Vagina (tissue), 2 donors: ENCODE data around the gene TRIM21. TPM values are rescaled to one million over a fixed set of nuclear protein-coding genes. Genes with fewer than 3 reads are reported as not detected.
"Not testable (repeated sequence)": the region's sequence is repeated elsewhere in the genome, so short reads cannot be mapped to it uniquely, and the experiment has no call there.

ENCODE experiments used
- DNase-seq, 2 donors: peaks; one replicate each; pipeline ENCODE4 v3.0.0-alpha.2; 2017; ENCODE audit errors: extremely low spot score in 2 of 2
- H3K27ac ChIP-seq: fragments of 200-600 bp; sonication (generic); one replicate; pipeline ENCODE4 v1.5.1; 2019
- H3K27me3 ChIP-seq: fragments of 200-600 bp; sonication (generic); one replicate; pipeline ENCODE4 v1.5.1; 2019
- H3K36me3 ChIP-seq, 2 donors: fragments of 200-600 bp; sonication (generic); one replicate each; pipeline ENCODE4 v1.5.1; 2017 to 2019
- H3K4me1 ChIP-seq: fragments of 200-600 bp; sonication (generic); one replicate; pipeline ENCODE4 v1.5.1; 2019
- H3K4me3 ChIP-seq, 2 donors: fragments of 200-600 bp; sonication (generic); 1 replicate in 1 of 2; 2 replicates in 1 of 2; pipeline ENCODE4 v1.5.1; 2016 to 2019
- H3K9me3 ChIP-seq: fragments of 200-600 bp; sonication (generic); one replicate; pipeline ENCODE4 v1.5.1; 2019
- POLR2A ChIP-seq, 2 donors: fragments of 450-650 bp; IDR thresholded peaks; one replicate each; pipeline ENCODE4 v1.6.1; 2017; ENCODE audit warnings: antibody characterized with exemption in 2 of 2, mild to moderate bottlenecking in 2 of 2, moderate library complexity in 2 of 2
- POLR2AphosphoS5 ChIP-seq, 2 donors: sonication (generic); formaldehyde crosslinking; IDR thresholded peaks; one replicate each; pipeline ENCODE4 v1.9.0; 2017; ENCODE audit warnings: antibody characterized with exemption in 2 of 2, mild to moderate bottlenecking in 2 of 2, low read depth in 1 of 2; ENCODE audit not compliant: insufficient read depth in 1 of 2
- intact Hi-C: fragments of 100-400 bp; cut with DNase I; formaldehyde crosslinking; loops from one replicate; pipeline ENCODE4 v1.15.1; 2023
- total RNA-seq: library from RNA; depleted of rRNA; stranded (reverse); fragments of >200 nt; gene quantifications from one replicate; pipeline ENCODE4 v1.2.3, GENCODE V29; 2016
- TF ChIP-seq, protein P1 (sequence below), 3 experiments: fragments of 450-650 bp in 2 of 3; fragments of 200-600 bp in 1 of 3; sonication (generic) in 1 of 3; IDR thresholded peaks; one replicate each; pipeline ENCODE4 v1.5.1; 2017 to 2019; ENCODE audit warnings: antibody characterized with exemption in 3 of 3, mild to moderate bottlenecking in 2 of 3, moderate library complexity in 2 of 3

Gene TRIM21
- total RNA-seq, 1 donor from 2014 or later = 12.8 TPM

DNA sequence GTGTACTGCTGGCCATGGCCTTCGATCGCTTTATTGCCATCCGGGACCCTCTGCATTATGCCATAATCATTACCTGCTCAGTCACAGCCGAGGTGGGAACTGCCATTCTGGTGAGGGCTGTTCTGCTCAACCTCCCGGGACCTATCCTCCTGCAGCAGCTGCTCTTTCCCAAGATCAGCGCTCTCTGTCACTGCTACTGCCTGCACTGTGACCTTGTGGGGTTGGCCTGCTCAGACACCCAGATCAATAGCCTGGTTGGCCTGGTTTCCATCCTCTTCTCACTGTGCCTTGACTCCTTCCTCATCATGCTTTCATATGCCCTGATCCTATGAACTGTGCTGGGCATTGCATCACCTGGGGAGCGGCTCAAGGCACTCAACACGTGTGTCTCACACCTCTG lies 24.9 kb upstream of the TRIM21 start:
- no peak for DNase-seq
- Histone ChIP-seq H3K9me3 (no peaks in the 10 kb centered on the region), H3K36me3 (no peaks in the 10 kb centered on the region), H3K27me3 (no peaks in the 10 kb centered on the region), H3K4me1 (no peaks in the 10 kb centered on the region), H3K4me3 (no peak overlapping the region), H3K27ac (no peak overlapping the region)
- TF ChIP-seq POLR2AphosphoS5 (IDR thresholded peaks at IDR 0.05; ENCODE audit: insufficient read depth in 1 of 2, low read depth in 1 of 2) (no peak), POLR2A (IDR thresholded peaks at IDR 0.05) (no peak)
- TF ChIP-seq, protein P1, sequence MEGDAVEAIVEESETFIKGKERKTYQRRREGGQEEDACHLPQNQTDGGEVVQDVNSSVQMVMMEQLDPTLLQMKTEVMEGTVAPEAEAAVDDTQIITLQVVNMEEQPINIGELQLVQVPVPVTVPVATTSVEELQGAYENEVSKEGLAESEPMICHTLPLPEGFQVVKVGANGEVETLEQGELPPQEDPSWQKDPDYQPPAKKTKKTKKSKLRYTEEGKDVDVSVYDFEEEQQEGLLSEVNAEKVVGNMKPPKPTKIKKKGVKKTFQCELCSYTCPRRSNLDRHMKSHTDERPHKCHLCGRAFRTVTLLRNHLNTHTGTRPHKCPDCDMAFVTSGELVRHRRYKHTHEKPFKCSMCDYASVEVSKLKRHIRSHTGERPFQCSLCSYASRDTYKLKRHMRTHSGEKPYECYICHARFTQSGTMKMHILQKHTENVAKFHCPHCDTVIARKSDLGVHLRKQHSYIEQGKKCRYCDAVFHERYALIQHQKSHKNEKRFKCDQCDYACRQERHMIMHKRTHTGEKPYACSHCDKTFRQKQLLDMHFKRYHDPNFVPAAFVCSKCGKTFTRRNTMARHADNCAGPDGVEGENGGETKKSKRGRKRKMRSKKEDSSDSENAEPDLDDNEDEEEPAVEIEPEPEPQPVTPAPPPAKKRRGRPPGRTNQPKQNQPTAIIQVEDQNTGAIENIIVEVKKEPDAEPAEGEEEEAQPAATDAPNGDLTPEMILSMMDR (IDR thresholded peaks at IDR 0.05) = no peak
- intact Hi-C loops = no loop called here

DNA sequence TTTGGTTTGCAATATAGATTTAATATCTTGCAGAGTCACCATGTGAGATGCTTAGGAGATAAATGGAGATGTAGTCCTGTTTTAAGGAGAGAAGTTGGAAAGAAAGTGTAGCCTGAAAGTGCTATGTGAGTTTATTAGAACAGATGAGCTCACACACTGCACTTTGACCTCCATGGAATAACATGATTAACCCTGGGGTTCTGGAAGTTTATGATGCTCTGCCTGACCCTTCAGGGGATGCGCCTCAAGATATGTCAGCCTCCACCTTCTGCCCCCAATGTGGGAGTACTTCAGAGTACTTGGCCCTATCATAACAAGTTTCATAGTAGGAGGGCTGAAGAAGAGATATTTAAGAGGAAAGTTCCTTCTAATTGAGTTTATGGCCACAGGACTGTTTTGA lies 23.3 kb upstream of the TRIM21 start:
- no peak overlapping the region for H3K27ac ChIP-seq

DNA sequence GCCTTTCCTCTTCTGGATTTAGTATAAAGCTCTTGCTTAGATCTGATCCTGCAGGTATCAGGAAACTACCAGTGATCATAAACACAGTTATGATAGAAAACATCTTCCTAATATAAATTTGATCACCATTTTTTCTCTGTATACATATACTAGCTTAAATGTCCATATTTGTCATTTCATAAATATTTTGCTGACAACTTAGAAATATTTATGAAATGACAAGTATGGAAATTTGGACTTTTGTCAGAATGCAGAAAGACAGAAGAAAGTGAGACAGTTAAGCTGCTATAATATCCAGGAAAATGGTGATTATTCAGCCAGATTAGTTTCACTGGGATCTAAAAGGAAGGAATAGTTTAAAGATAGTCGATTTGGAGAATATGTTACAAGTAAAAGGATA lies 22.8 kb upstream of the TRIM21 start:
- H3K36me3 ChIP-seq = no peaks in the 10 kb centered on the region
- H3K4me1 ChIP-seq = no peaks in the 10 kb centered on the region
- TF ChIP-seq POLR2AphosphoS5 (IDR thresholded peaks at IDR 0.05; ENCODE audit: insufficient read depth in 1 of 2, low read depth in 1 of 2) (no peak), POLR2A (IDR thresholded peaks at IDR 0.05) (no peak)
- TF ChIP-seq, protein P1 (IDR thresholded peaks at IDR 0.05) = no peak
- intact Hi-C loops = no loop called here
- no peak overlapping the region for H3K4me3 ChIP-seq
- no peaks in the 10 kb centered on the region for H3K27me3 ChIP-seq
- H3K9me3 ChIP-seq = no peaks in the 10 kb centered on the region
- no peak for DNase-seq
- H3K27ac ChIP-seq = no peak overlapping the region

More for the DNA sequence above, 23.3 kb upstream of the TRIM21 start:
- TF ChIP-seq POLR2A (IDR thresholded peaks at IDR 0.05) = no peak
- H3K4me1 ChIP-seq = no peaks in the 10 kb centered on the region
- H3K4me3 ChIP-seq = no peak overlapping the region
- intact Hi-C loops = no loop called here
- H3K36me3 ChIP-seq = no peaks in the 10 kb centered on the region
- DNase-seq = no peak
- H3K9me3 ChIP-seq = no peaks in the 10 kb centered on the region
- no peaks in the 10 kb centered on the region for H3K27me3 ChIP-seq

DNA sequence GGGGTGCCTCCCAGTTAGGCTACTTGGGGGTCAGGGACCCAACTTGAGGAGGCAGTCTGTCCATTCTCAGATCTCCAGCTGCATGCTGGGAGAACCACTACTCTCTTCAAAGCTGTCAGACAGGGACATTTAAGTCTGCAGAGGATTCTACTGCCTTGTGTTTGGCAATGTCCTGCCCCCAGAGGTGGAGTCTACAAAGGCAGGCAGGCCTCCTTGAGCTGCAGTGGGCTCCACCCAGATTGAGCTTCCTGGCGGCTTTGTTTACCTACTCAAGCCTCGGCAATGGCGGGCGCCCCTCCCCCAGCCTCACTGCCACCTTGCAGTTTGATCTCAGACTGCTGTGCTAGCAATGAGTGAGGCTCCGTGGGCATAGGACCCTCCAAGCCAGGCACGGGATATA lies 12.7 kb upstream of the TRIM21 start:
- DNase-seq, H3K4me3 ChIP-seq, H3K36me3 ChIP-seq, H3K4me1 ChIP-seq, intact Hi-C loops, H3K27ac ChIP-seq, H3K27me3 ChIP-seq, H3K9me3 ChIP-seq: not testable (repeated sequence)

DNA sequence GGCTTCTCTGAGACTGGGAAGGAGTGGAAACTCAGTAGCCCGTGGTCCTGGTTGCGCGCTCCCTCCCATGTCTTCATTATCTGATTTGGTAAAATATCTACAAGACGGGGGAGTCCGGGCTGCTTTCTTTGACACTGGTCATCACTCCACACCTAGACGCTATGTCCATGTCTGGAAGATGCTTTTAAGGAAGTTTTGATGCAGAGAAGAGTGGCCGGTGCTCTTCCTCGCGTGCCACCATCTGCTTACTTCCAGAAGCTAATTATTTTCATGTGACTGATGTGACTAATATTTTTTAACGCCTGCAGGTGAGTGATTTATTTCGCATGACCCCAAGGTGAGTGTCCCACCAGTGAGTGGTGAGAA lies 339 bp upstream of the TRIM21 start:
- intact Hi-C loops = no loop called here
- no peak for DNase-seq
- Histone ChIP-seq H3K9me3 (no peaks in the 10 kb centered on the region), H3K36me3 (peaks cover 0 to 13% of the 10 kb centered on the region in 2 donors), H3K4me1 (peaks cover 8% of the 10 kb centered on the region), H3K27ac (peak overlapping the region; percentile 28), H3K4me3 (peak overlapping the region; percentile 81 to 83), H3K27me3 (no peaks in the 10 kb centered on the region)
- TF ChIP-seq POLR2A (IDR thresholded peaks at IDR 0.05) = no peak
- TF ChIP-seq, protein P1 (IDR thresholded peaks at IDR 0.05) = no peak
- no peak for TF ChIP-seq POLR2AphosphoS5 (IDR thresholded peaks at IDR 0.05; ENCODE audit: insufficient read depth in 1 of 2, low read depth in 1 of 2)

DNA sequence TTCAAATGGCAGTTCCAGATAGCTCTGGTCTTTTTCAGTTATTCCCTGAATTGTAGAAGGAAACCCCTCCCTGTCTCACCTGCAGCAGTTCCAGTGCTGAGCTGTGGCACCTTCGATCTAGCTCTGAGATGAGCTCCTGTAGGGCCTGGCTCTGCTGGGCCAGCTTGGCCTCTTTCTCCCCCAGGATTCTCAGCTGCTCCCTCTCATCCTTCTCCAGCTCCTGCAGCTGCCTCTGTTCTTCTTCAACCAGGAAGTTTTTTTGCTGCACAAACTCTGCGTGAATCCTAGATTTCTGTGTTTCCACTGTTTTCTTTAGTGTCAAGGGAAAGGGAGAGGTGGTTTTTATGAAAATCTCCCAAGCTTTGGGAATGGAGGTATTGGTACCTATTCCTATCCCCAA lies 5.3 kb downstream of the TRIM21 start:
- Histone ChIP-seq H3K4me3 (no peak overlapping the region), H3K4me1 (peaks cover 8% of the 10 kb centered on the region), H3K9me3 (no peaks in the 10 kb centered on the region), H3K27ac (no peak overlapping the region), H3K36me3 (peaks cover 0 to 55% of the 10 kb centered on the region in 2 donors), H3K27me3 (no peaks in the 10 kb centered on the region)
- TF ChIP-seq POLR2AphosphoS5 (IDR thresholded peaks at IDR 0.05; ENCODE audit: insufficient read depth in 1 of 2, low read depth in 1 of 2) (no peak), POLR2A (IDR thresholded peaks at IDR 0.05) (no peak)
- TF ChIP-seq, protein P1 (IDR thresholded peaks at IDR 0.05) = no peak
- DNase-seq = no peak
- intact Hi-C loops = no loop called here
